Measurements from ENCODE around the gene TRIB2.

DNA sequence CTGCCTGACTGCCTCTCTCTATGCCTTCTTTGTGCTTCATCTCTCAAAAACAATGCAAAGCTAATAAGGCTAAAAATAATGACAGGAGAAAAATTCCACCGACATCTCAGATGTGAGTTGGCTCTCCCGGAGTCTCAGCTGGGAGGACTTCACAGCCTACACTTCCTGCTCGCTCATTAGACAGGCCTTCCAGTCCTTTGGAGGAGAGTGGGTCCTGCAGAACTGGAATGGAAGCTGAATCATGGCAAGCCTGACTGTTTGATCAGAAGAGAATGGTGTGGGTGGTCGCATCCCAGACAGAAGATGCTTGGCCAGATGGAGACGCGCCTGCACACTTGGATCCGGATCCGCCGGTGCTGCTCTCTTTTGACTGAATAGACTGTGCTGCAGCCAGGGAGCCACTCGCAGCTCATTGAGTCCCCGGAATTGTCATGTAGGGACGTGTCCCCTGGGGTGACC lies 49.7 kb downstream of the TRIB2 start:
- TF ChIP-seq, protein P1, sequence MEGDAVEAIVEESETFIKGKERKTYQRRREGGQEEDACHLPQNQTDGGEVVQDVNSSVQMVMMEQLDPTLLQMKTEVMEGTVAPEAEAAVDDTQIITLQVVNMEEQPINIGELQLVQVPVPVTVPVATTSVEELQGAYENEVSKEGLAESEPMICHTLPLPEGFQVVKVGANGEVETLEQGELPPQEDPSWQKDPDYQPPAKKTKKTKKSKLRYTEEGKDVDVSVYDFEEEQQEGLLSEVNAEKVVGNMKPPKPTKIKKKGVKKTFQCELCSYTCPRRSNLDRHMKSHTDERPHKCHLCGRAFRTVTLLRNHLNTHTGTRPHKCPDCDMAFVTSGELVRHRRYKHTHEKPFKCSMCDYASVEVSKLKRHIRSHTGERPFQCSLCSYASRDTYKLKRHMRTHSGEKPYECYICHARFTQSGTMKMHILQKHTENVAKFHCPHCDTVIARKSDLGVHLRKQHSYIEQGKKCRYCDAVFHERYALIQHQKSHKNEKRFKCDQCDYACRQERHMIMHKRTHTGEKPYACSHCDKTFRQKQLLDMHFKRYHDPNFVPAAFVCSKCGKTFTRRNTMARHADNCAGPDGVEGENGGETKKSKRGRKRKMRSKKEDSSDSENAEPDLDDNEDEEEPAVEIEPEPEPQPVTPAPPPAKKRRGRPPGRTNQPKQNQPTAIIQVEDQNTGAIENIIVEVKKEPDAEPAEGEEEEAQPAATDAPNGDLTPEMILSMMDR (IDR thresholded peaks at IDR 0.05) = no peak
- TF ChIP-seq EP300 (IDR thresholded peaks at IDR 0.05) = no peak
